ENCODE measurements around the gene PPM1H.

Gene PPM1H

GRCh38 chr12:62840806-62841205 lies 94.1 kb downstream of the PPM1H start:
- DNase-seq (ENCODE audit: extremely low spot score): no peak
- no peak for TF ChIP-seq CTCF (IDR thresholded peaks at IDR 0.05; ENCODE audit: control extremely low read depth, extremely low read depth, low read depth, missing control alignments)
- POLR2A ChIA-PET: no interaction called here
- CTCF ChIA-PET: no interaction called here

GRCh38 chr12:62839869-62840660 lies 94.9 kb downstream of the PPM1H start:
- DNase-seq (ENCODE audit: extremely low spot score): no peak
- POLR2A ChIA-PET: no interaction called here
- no peak for TF ChIP-seq CTCF (IDR thresholded peaks at IDR 0.05; ENCODE audit: control extremely low read depth, extremely low read depth, low read depth, missing control alignments)
- CTCF ChIA-PET: no interaction called here

GRCh38 chr12:62834971-62835547 lies 99.9 kb downstream of the PPM1H start:
- DNase-seq (ENCODE audit: extremely low spot score): no peak

GRCh38 chr12:62834406-62834805 lies 100.5 kb downstream of the PPM1H start:
- ChIA-PET CTCF (interaction anchor here (1.4 to 2.0 kb wide), 4 partner anchors 11 to 35 kb away, joined by 4 to 13 read pairs (median 5); no protein-coding TSS in a partner anchor), POLR2A (no interaction called here)
- no peak for TF ChIP-seq CTCF (IDR thresholded peaks at IDR 0.05; ENCODE audit: control extremely low read depth, extremely low read depth, low read depth, missing control alignments)

More at GRCh38 chr12:62834971-62835547, 99.9 kb downstream of the PPM1H start:
- ChIA-PET CTCF (interaction anchor here (1.6 to 2.0 kb wide), 4 partner anchors 10 to 35 kb away, joined by 4 to 13 read pairs (median 5); no protein-coding TSS in a partner anchor), POLR2A (no interaction called here)
- TF ChIP-seq CTCF (IDR thresholded peaks at IDR 0.05; ENCODE audit: control extremely low read depth, extremely low read depth, low read depth, missing control alignments): no peak

GRCh38 chr12:62833634-62834033 lies 101.3 kb downstream of the PPM1H start:
- CTCF ChIA-PET: interaction anchor here (0.9 to 1.4 kb wide), 2 partner anchors 14 to 20 kb away, joined by 3 to 5 read pairs; no protein-coding TSS in a partner anchor
- POLR2A ChIA-PET: no interaction called here
- no peak for TF ChIP-seq CTCF (IDR thresholded peaks at IDR 0.05; ENCODE audit: control extremely low read depth, extremely low read depth, low read depth, missing control alignments)

More at GRCh38 chr12:62834406-62834805, 100.5 kb downstream of the PPM1H start:
- DNase-seq (ENCODE audit: extremely low spot score): no peak

GRCh38 chr12:62832558-62832957 lies 102.4 kb downstream of the PPM1H start:
- DNase-seq (ENCODE audit: extremely low spot score): no peak
- TF ChIP-seq CTCF (IDR thresholded peaks at IDR 0.05; ENCODE audit: control extremely low read depth, extremely low read depth, low read depth, missing control alignments): no peak
- ChIA-PET CTCF (no interaction called here), POLR2A (no interaction called here)

More at GRCh38 chr12:62833634-62834033, 101.3 kb downstream of the PPM1H start:
- no peak for DNase-seq (ENCODE audit: extremely low spot score)
